Transverse colon (tissue), 4 donors: ENCODE measurements around the gene CHEK2.

Source experiments
- CTCF ChIP-seq, 5 experiments: fragments of 200-600 bp in 3 of 5; fragments of 450-650 bp in 2 of 5; sonication (generic) in 3 of 5; IDR thresholded peaks; 1 replicate in 2 of 5; 2 replicates in 3 of 5; pipeline ENCODE4 v1.5.1; 2016 to 2017; ENCODE audit warnings: antibody characterized with exemption in 5 of 5, inconsistent platforms in 3 of 5, mild to moderate bottlenecking in 2 of 5, moderate library complexity in 1 of 5
- EP300 ChIP-seq: sonication (generic); formaldehyde crosslinking; IDR thresholded peaks from one replicate; pipeline ENCODE4 v1.6.1; 2017; ENCODE audit warnings: antibody characterized with exemption, low read depth
- POLR2A ChIP-seq: fragments of 450-650 bp; IDR thresholded peaks from one replicate; pipeline ENCODE4 v1.6.1; 2016; ENCODE audit warnings: antibody characterized with exemption, mild to moderate bottlenecking, moderate library complexity
- POLR2AphosphoS5 ChIP-seq, 3 donors: sonication (generic); formaldehyde crosslinking; IDR thresholded peaks; one replicate each; pipeline ENCODE4 v1.6.1; 2016; ENCODE audit warnings: antibody characterized with exemption in 3 of 3

- no peak for TF ChIP-seq CTCF (IDR thresholded peaks at IDR 0.05)
- TF ChIP-seq POLR2A: no peak
- no peak for TF ChIP-seq EP300
- no peak for TF ChIP-seq POLR2AphosphoS5 (IDR thresholded peaks at IDR 0.05)
Observed at GRCh38 chr22:28714043-28714628, 27.5 kb downstream of the CHEK2 start.
